ENCODE results near the gene SLC39A9. TPM values are rescaled to one million over a fixed set of nuclear protein-coding genes. Genes with fewer than 3 reads are reported as not detected.
"Not testable (repeated sequence)": the region's sequence is repeated elsewhere in the genome, so short reads cannot be mapped to it uniquely, and the experiment has no call there.

SLC39A9 gene
- total and polyA plus RNA-seq, 10 of the 15 experiments (the other 5 are each of a cell fraction or from before 2014, with no cell fraction given), result 19.9 to 109 (median 46.9) TPM

- TF ChIP-seq E4F1 (IDR thresholded peaks at IDR 0.05; ENCODE audit: borderline replicate concordance, partially characterized antibody) (no peak), IRF4 (IDR thresholded peaks at IDR 0.05; ENCODE audit: low read depth, low read length) (no peak), ZNF207 (IDR thresholded peaks at IDR 0.05; ENCODE audit: borderline replicate concordance) (no peak), EP300 (IDR thresholded peaks at IDR 0.05; ENCODE audit: borderline replicate concordance in 1 of 2, control insufficient read depth in 1 of 2, low read depth in 2 of 2, low read length in 2 of 2) (no peak), CBX3 (IDR thresholded peaks at IDR 0.05; ENCODE audit: borderline replicate concordance, low read depth) (no peak)
Observed at GRCh38 chr14:69475194-69475818, 76.8 kb downstream of the SLC39A9 start (continued).

- H3K4me1 ChIP-seq (ENCODE audit: control insufficient read depth, insufficient read depth, low read length); FAIRE-seq; POLR2A ChIA-PET; ATAC-seq; H3K9ac ChIP-seq (ENCODE audit: control insufficient read depth, insufficient read depth, low read length); H3K27ac ChIP-seq (ENCODE audit: control insufficient read depth, insufficient read depth); H3K27me3 ChIP-seq (replicated peaks in 1 of 2; ENCODE audit: control insufficient read depth in 2 of 2, insufficient read depth in 2 of 2, low read length in 1 of 2); H2AFZ ChIP-seq (ENCODE audit: control insufficient read depth, low read depth, low read length); H4K20me1 ChIP-seq (ENCODE audit: control insufficient read depth, insufficient read depth); BruUV-seq (replicated peaks); in situ Hi-C loops (cut with MboI); DNase-seq (ENCODE audit: low read depth, low spot score); H3K9me3 ChIP-seq (replicated peaks; ENCODE audit: control insufficient read depth, insufficient read depth, low read length); H3K4me2 ChIP-seq (ENCODE audit: control insufficient read depth, insufficient read depth); H3K4me3 ChIP-seq; H3K36me3 ChIP-seq (ENCODE audit: control insufficient read depth in 2 of 2, insufficient read depth in 2 of 2, low read length in 1 of 2); H3K79me2 ChIP-seq (ENCODE audit: control insufficient read depth, insufficient read depth, low read length): not testable (repeated sequence)
- ChIA-PET CTCF (interaction anchor here (0.6 to 4.0 kb wide), 5 partner anchors 37 to 348 kb away, joined by 3 to 26 read pairs (median 4); no protein-coding TSS in a partner anchor), RAD21 (ENCODE audit: unreplicated experiment) (interaction anchor here (0.7 kb wide), 1 partner anchor 280 kb away, joined by 3 read pairs; no protein-coding TSS in a partner anchor), SMC1A (ENCODE audit: uncharacterized antibody, unreplicated experiment) (interaction anchor here (0.7 to 4.5 kb wide), 2 partner anchors 174 to 235 kb away, joined by 6 to 21 read pairs; no protein-coding TSS in a partner anchor)
- 62% methylated on average over 5 of the region's 5 CpGs for WGBS (ENCODE audit: insufficient coverage, insufficient replicate concordance, low lambda C conversion rate, missing lambda C conversion rate)
- intact Hi-C loops (cut with micrococcal nuclease; ENCODE audit: unreplicated experiment), result loop anchor here (10.0 kb wide), 1 partner anchor 98 kb away; the partner anchor contains the start of gene CCDC177
Observed at GRCh38 chr14:69476824-69477450, 78.4 kb downstream of the SLC39A9 start.

GRCh38 chr14:69478055-69478454 is 79.6 kb downstream of the SLC39A9 start:
- POLR2A ChIA-PET; H3K79me2 ChIP-seq (ENCODE audit: control insufficient read depth, insufficient read depth, low read length); H3K4me3 ChIP-seq; H3K9ac ChIP-seq (ENCODE audit: control insufficient read depth, insufficient read depth, low read length); H3K27ac ChIP-seq (ENCODE audit: control insufficient read depth, insufficient read depth); FAIRE-seq; H3K36me3 ChIP-seq (ENCODE audit: control insufficient read depth in 2 of 2, insufficient read depth in 2 of 2, low read length in 1 of 2); H3K4me2 ChIP-seq (ENCODE audit: control insufficient read depth, insufficient read depth); H3K27me3 ChIP-seq (replicated peaks in 1 of 2; ENCODE audit: control insufficient read depth in 2 of 2, insufficient read depth in 2 of 2, low read length in 1 of 2); H4K20me1 ChIP-seq (ENCODE audit: control insufficient read depth, insufficient read depth); H3K9me3 ChIP-seq (replicated peaks; ENCODE audit: control insufficient read depth, insufficient read depth, low read length); RAD21 ChIA-PET (ENCODE audit: unreplicated experiment); ATAC-seq; BruUV-seq (replicated peaks); H2AFZ ChIP-seq (ENCODE audit: control insufficient read depth, low read depth, low read length); in situ Hi-C loops (cut with MboI); SMC1A ChIA-PET (ENCODE audit: uncharacterized antibody, unreplicated experiment); DNase-seq (ENCODE audit: low read depth, low spot score): not testable (repeated sequence)
- CTCF ChIA-PET, result interaction anchor here (1.7 kb wide), 1 partner anchor 83 kb away, joined by 4 read pairs; no protein-coding TSS in a partner anchor
- intact Hi-C loops (cut with micrococcal nuclease; ENCODE audit: unreplicated experiment), result loop anchor here (10.0 kb wide), 1 partner anchor 97 kb away; the partner anchor contains the start of gene CCDC177
- WGBS (ENCODE audit: insufficient coverage, insufficient replicate concordance, low lambda C conversion rate, missing lambda C conversion rate), result 10% methylated on average over 2 of the region's 2 CpGs
- H3K4me1 ChIP-seq (ENCODE audit: control insufficient read depth, insufficient read depth, low read length), result peaks cover 10% of the 10 kb centered on the region
